Tibial nerve (tissue), 4 donors: ENCODE measurements around the gene SCAMP4.

Experiments used
- CTCF ChIP-seq, 5 experiments: fragments of 200-600 bp in 3 of 5; fragments of 450-650 bp in 2 of 5; sonication (generic) in 3 of 5; IDR thresholded peaks; one replicate each; pipeline ENCODE4 v1.5.1; 2016 to 2019; ENCODE audit warnings: antibody characterized with exemption in 5 of 5, mild to moderate bottlenecking in 3 of 5, moderate library complexity in 2 of 5
- EP300 ChIP-seq, 2 donors: sonication (generic); formaldehyde crosslinking; IDR thresholded peaks; one replicate each; pipeline ENCODE4 v1.6.1; 2017; ENCODE audit warnings: antibody characterized with exemption in 2 of 2, mild to moderate bottlenecking in 1 of 2
- POLR2A ChIP-seq, 2 donors: fragments of 450-650 bp; IDR thresholded peaks; one replicate each; pipeline ENCODE4 v1.6.1; 2017; ENCODE audit warnings: antibody characterized with exemption in 2 of 2, mild to moderate bottlenecking in 2 of 2, moderate library complexity in 2 of 2

GRCh38 chr19:1970806-1971502 lies 65.8 kb downstream of the SCAMP4 start:
- TF ChIP-seq CTCF (IDR thresholded peaks at IDR 0.05), result no peak
- no peak for TF ChIP-seq POLR2A (IDR thresholded peaks at IDR 0.05)
- no peak for TF ChIP-seq EP300 (IDR thresholded peaks at IDR 0.05)
